Neural cell (in vitro differentiated cells): ENCODE results near the gene IP6K1.

Source experiments
- EP300 ChIP-seq: fragments of 450-650 bp; conservative IDR thresholded peaks from 2 replicates; pipeline ENCODE4 v1.6.1; 2014; ENCODE audit warnings: antibody characterized with exemption, mild to moderate bottlenecking, moderate library complexity; ENCODE audit not compliant: poor library complexity, severe bottlenecking
- POLR2AphosphoS5 ChIP-seq: IDR thresholded peaks from 2 replicates; pipeline ENCODE4 v1.6.1; 2012
- TF ChIP-seq, protein P1 (sequence below): fragments of 450-650 bp; IDR thresholded peaks from 2 replicates; pipeline ENCODE4 v1.5.1; 2014; ENCODE audit warnings: antibody characterized with exemption, mild to moderate bottlenecking, moderate library complexity; ENCODE audit not compliant: poor library complexity, severe bottlenecking

- TF ChIP-seq POLR2AphosphoS5: no peak
- no peak for TF ChIP-seq EP300
- TF ChIP-seq, protein P1, sequence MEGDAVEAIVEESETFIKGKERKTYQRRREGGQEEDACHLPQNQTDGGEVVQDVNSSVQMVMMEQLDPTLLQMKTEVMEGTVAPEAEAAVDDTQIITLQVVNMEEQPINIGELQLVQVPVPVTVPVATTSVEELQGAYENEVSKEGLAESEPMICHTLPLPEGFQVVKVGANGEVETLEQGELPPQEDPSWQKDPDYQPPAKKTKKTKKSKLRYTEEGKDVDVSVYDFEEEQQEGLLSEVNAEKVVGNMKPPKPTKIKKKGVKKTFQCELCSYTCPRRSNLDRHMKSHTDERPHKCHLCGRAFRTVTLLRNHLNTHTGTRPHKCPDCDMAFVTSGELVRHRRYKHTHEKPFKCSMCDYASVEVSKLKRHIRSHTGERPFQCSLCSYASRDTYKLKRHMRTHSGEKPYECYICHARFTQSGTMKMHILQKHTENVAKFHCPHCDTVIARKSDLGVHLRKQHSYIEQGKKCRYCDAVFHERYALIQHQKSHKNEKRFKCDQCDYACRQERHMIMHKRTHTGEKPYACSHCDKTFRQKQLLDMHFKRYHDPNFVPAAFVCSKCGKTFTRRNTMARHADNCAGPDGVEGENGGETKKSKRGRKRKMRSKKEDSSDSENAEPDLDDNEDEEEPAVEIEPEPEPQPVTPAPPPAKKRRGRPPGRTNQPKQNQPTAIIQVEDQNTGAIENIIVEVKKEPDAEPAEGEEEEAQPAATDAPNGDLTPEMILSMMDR: no peak
Observed at GRCh38 chr3:49812916-49813496, 26.7 kb upstream of the IP6K1 start.
